K562 (cell line): Measurements from ENCODE around the gene DDX51. TPM values are rescaled to one million over a fixed set of nuclear protein-coding genes. Genes with fewer than 3 reads are reported as not detected.

Source experiments
- ATAC-seq: fragments of 200-7000 bp; cut with Tn5 transposase; 3 replicates; pipeline ENCODE4 v1.9.1; 2020; ENCODE audit warnings: moderate library complexity
- BruUV-seq: library from RNA; stranded (reverse); fragments of 400-500 nt; replicated peaks from 2 replicates; lab custom pipeline; 2021; lab: Mats Ljungman, UMichigan
- CTCF ChIA-PET: fragments of 300-600 bp; formaldehyde crosslinking; extraction: SDS; loops from one replicate; lab custom pipeline; 2021; ENCODE audit warnings: low intra/inter-chr PET ratio; lab: Yijun Ruan, JAX
- POLR2A ChIA-PET: fragments of 300-600, 350-650 bp; sonication (Branson Sonifier 250); formaldehyde crosslinking; extraction: SDS; loops from one replicate; lab custom pipeline; 2021; ENCODE audit warnings: antibody characterized with exemption, inconsistent platforms; lab: Yijun Ruan, JAX
- DNase-seq, 4 experiments: peaks; one replicate each; pipeline versions ENCODE4 v3.0.0 to v3.0.0-alpha.2; 2011 to 2018; ENCODE audit warnings: low spot score in 3 of 4, mixed read lengths in 3 of 4; ENCODE audit errors: extremely low read depth in 1 of 4
- FAIRE-seq: peaks from 2 replicates; lab custom pipeline; 2011; peaks lifted over from hg19 to GRCh38; lab: Jason Lieb, UNC
- H2AFZ ChIP-seq: 2 replicates; pipeline ENCODE4 v1.6.0; 2011; ENCODE audit warnings: low read depth, low read length, control low read depth, inconsistent platforms
- H3K27ac ChIP-seq: fragments of 200-600 bp; 3 replicates; pipeline ENCODE4 v1.8.0; 2011; ENCODE audit warnings: low read depth, mild to moderate bottlenecking, control low read depth, inconsistent platforms, low read length, moderate library complexity, mixed read lengths; ENCODE audit errors: extremely low read depth
- H3K27me3 ChIP-seq, 2 experiments: fragments of 300-600 bp in 1 of 2; 2 replicates in 1 of 2; 3 replicates in 1 of 2; pipeline versions ENCODE4 v1.6.0 to v1.8.0; 2011; ENCODE audit warnings: inconsistent platforms in 2 of 2, low read length in 2 of 2, mild to moderate bottlenecking in 1 of 2, mixed read lengths in 1 of 2, moderate library complexity in 1 of 2; ENCODE audit not compliant: control insufficient read depth in 2 of 2, insufficient read depth in 2 of 2
- H3K36me3 ChIP-seq: fragments of 300-600 bp; 3 replicates; pipeline ENCODE4 v1.8.0; 2011; ENCODE audit warnings: mild to moderate bottlenecking, low read length, inconsistent platforms; ENCODE audit not compliant: control insufficient read depth, insufficient read depth
- H3K4me1 ChIP-seq, 2 experiments: fragments of 200-600 bp in 1 of 2; replicated peaks in 1 of 2; 2 replicates in 1 of 2; 3 replicates in 1 of 2; pipeline versions ENCODE4 v1.5.1 to v1.8.0; 2011; ENCODE audit warnings: inconsistent platforms in 2 of 2, low read length in 2 of 2, mild to moderate bottlenecking in 1 of 2, mixed read lengths in 1 of 2, moderate library complexity in 1 of 2; ENCODE audit not compliant: control insufficient read depth in 2 of 2, insufficient read depth in 2 of 2
- H3K4me2 ChIP-seq: 2 replicates; pipeline ENCODE4 v1.6.1; 2011; ENCODE audit warnings: low read length, control low read depth, inconsistent platforms, mixed read lengths; ENCODE audit not compliant: insufficient read depth
- H3K4me3 ChIP-seq: fragments of 200-600 bp; sonication (generic), shearing (Covaris generic); 2 replicates; pipeline ENCODE4 v1.5.1; 2016; ENCODE audit warnings: control low read depth, inconsistent platforms
- H3K79me2 ChIP-seq: fragments of 200-600 bp; 3 replicates; pipeline ENCODE4 v1.8.0; 2011; ENCODE audit warnings: low read length, inconsistent platforms; ENCODE audit not compliant: control insufficient read depth, insufficient read depth
- H3K9ac ChIP-seq, 2 experiments: 2 replicates each; pipeline versions ENCODE4 v1.6.0 to v1.6.1; 2011; ENCODE audit warnings: low read depth in 2 of 2, low read length in 2 of 2, control low read depth in 1 of 2, inconsistent platforms in 1 of 2, mild to moderate bottlenecking in 1 of 2, mixed read lengths in 1 of 2; ENCODE audit not compliant: insufficient read depth in 1 of 2
- H3K9me1 ChIP-seq: one replicate; pipeline ENCODE4 v1.6.0; 2011; ENCODE audit warnings: inconsistent platforms, mild to moderate bottlenecking, low read length, moderate library complexity; ENCODE audit not compliant: control insufficient read depth, insufficient read depth
- H3K9me3 ChIP-seq: replicated peaks from 2 replicates; pipeline ENCODE4 v1.5.1; 2011; ENCODE audit warnings: low read depth, low read length, inconsistent platforms; ENCODE audit not compliant: control insufficient read depth, insufficient read depth
- H4K20me1 ChIP-seq: replicated peaks from 2 replicates; pipeline ENCODE4 v1.6.1; 2011; ENCODE audit warnings: low read length, inconsistent platforms, mixed read lengths; ENCODE audit not compliant: control insufficient read depth, insufficient read depth
- EHMT2 ChIP-seq: fragments of 450-650 bp; IDR thresholded peaks from 2 replicates; pipeline ENCODE4 v1.6.1; 2018; ENCODE audit warnings: antibody characterized with exemption
- NRF1 ChIP-seq, 2 experiments: fragments of 450-650 bp; IDR thresholded peaks in 1 of 2; conservative IDR thresholded peaks in 1 of 2; 2 replicates each; pipeline ENCODE4 v1.6.1; 2014; ENCODE audit warnings: mild to moderate bottlenecking in 2 of 2
- OTX1 ChIP-seq: fragments of 450-650 bp; formaldehyde crosslinking; IDR thresholded peaks from 2 replicates; pipeline ENCODE4 v1.4.0; 2022; ENCODE audit warnings: mild to moderate bottlenecking
- POLR2H ChIP-seq: IDR thresholded peaks from 2 replicates; pipeline ENCODE4 v1.6.1; 2016; ENCODE audit warnings: missing genetic modification characterization, low read depth, mild to moderate bottlenecking, control low read depth, missing compliant biosample characterization, moderate library complexity
- RBM14 ChIP-seq: fragments of 200-400 bp; formaldehyde crosslinking; IDR thresholded peaks from 2 replicates; pipeline ENCODE4 v1.6.1; 2018; ENCODE audit warnings: low read depth, mild to moderate bottlenecking, low read length, moderate library complexity, borderline replicate concordance; ENCODE audit not compliant: insufficient read depth
- SP1 ChIP-seq: sonication (generic); formaldehyde crosslinking; IDR thresholded peaks from 2 replicates; pipeline ENCODE4 v1.8.1; 2022; ENCODE audit warnings: mild to moderate bottlenecking, missing genetic modification reagents
- THRB ChIP-seq: fragments of 450-650 bp; formaldehyde crosslinking; conservative IDR thresholded peaks from 2 replicates; pipeline ENCODE4 v1.4.0; 2022; ENCODE audit warnings: mild to moderate bottlenecking, missing genetic modification characterization
- WGBS: fragments of 100-300 bp; shearing (Covaris generic); methylation state at CpG from one replicate; pipeline ENCODE4 v1.1.6; 2016; ENCODE audit warnings: low coverage, mixed read lengths; ENCODE audit not compliant: insufficient coverage; ENCODE audit errors: missing lambda C conversion rate; 5-methylcytosine and 5-hydroxymethylcytosine counted together
- in situ Hi-C: fragments of 300-500 bp; cut with MboI; formaldehyde crosslinking; loops from 4 replicates; pipeline ENCODE4 v1.15.0; 2018; ENCODE audit warnings: inconsistent platforms, mixed read lengths
- intact Hi-C: fragments of 100-400 bp; cut with micrococcal nuclease; formaldehyde crosslinking; loops from 2 replicates; pipeline ENCODE4 v1.14.2; 2022
- polyA plus RNA-seq, 8 experiments: library from polyadenylated mRNA; depleted of rRNA in 4 of 8; stranded (reverse) in 5 of 8; unstranded in 3 of 8; fragments of >200 nt; fragmentation: Nextera tagmentation in 2 of 8; fragmentation: Illumina TruSeq in 1 of 8; extraction: Ambion mirVana in 2 of 8; extraction: Trizol in 1 of 8; gene quantifications; 2 replicates each; pipeline versions ENCODE4 v1.2.1 to v1.2.3, GENCODE V29; 2011 to 2014; ENCODE audit warnings: inconsistent platforms in 1 of 8, missing spikeins in 1 of 8
- total RNA-seq, 7 experiments: library from RNA; depleted of rRNA in 6 of 7; stranded (reverse); fragments of >200 nt in 6 of 7; fragmentation: Illumina TruSeq in 2 of 7; extraction: Trizol in 2 of 7; gene quantifications; 2 replicates each; pipeline versions ENCODE4 v1.2.1 to v1.2.3, GENCODE V29; 2011 to 2021; ENCODE audit warnings: low replicate concordance in 1 of 7

The DDX51 gene
- total and polyA plus RNA-seq, 9 of the 15 experiments (the other 6 are each of a cell fraction or from before 2014, with no cell fraction given): 1.1 to 35.9 (median 12.4) TPM

- Histone ChIP-seq H3K36me3 (no peaks in the 10 kb centered on the region), H3K9ac (no peak overlapping the region), H3K27me3 (peaks cover 6 to 17% of the 10 kb centered on the region in 2 experiments; a peak in 4 of 5 replicates), H3K4me3 (no peak overlapping the region), H3K4me1 (peaks cover 0 to 43% of the 10 kb centered on the region in 2 experiments; a peak in 4 of 5 replicates), H3K4me2 (no peak overlapping the region), H3K9me1 (no peaks in the 10 kb centered on the region), H2AFZ (no peak overlapping the region), H3K9me3 (no peaks in the 10 kb centered on the region), H3K27ac (no peak overlapping the region), H4K20me1 (peaks cover 5% of the 10 kb centered on the region; the same call in 1 of the 2 replicates), H3K79me2 (no peaks in the 10 kb centered on the region)
- FAIRE-seq: no peak
- intact Hi-C loops (no loop called here), in situ Hi-C loops (no loop called here)
- no peak for ATAC-seq
- WGBS: 12% methylated on average over 1 of the region's 2 CpGs
- no TSS peak for BruUV-seq
- no peak for TF ChIP-seq NRF1 (conservative IDR thresholded peaks at IDR 0.05 in 1 of 2, IDR thresholded peaks at IDR 0.05 in 1 of 2)
- 0 out of 2 replicates have a peak, but pooled peaks have one; percentile 15 for TF ChIP-seq THRB (CRISPR knock-in tag)
- TF ChIP-seq SP1 (CRISPR knock-in tag): no peak
- no peak for TF ChIP-seq POLR2H (tag)
- TF ChIP-seq OTX1 (CRISPR knock-in tag): no peak
- TF ChIP-seq EHMT2: peak; percentile 65; the same call in 1 of the 2 replicates
- no peak for TF ChIP-seq RBM14
- CTCF ChIA-PET: no interaction called here
- no peak for DNase-seq
- POLR2A ChIA-PET: no interaction called here
Measured at GRCh38 chr12:132166093-132166492, 22.0 kb upstream of the DDX51 start.
